PC-3 (cell line): ENCODE measurements around the gene SAMSN1. TPM values are rescaled to one million over a fixed set of nuclear protein-coding genes. Genes with fewer than 3 reads are reported as not detected.

Experiments used
- ATAC-seq: fragments of 200-7000 bp; cut with Tn5 transposase; 2 replicates; pipeline ENCODE4 v1.9.1; 2020; ENCODE audit warnings: mild to moderate bottlenecking, moderate library complexity
- BruUV-seq: library from RNA; stranded (reverse); fragments of 400-500 nt; replicated peaks from 2 replicates; lab custom pipeline; 2021; lab: Mats Ljungman, UMichigan
- CTCF ChIA-PET: fragments of 300-600 bp; sonication (Branson Sonifier 250); formaldehyde crosslinking; loops from one replicate; lab custom pipeline; 2022; ENCODE audit warnings: antibody characterized with exemption; lab: Charles Lee
- POLR2A ChIA-PET: fragments of 300-600 bp; sonication (Branson Sonifier 250); formaldehyde crosslinking; loops from one replicate; lab custom pipeline; 2022; ENCODE audit warnings: antibody characterized with exemption; ENCODE audit not compliant: unreplicated experiment; lab: Charles Lee
- DNase-seq: peaks from one replicate; pipeline ENCODE4 v3.0.0-alpha.2; 2015
- H2AFZ ChIP-seq: fragments of 300-600 bp; sonication (generic); 2 replicates; pipeline ENCODE4 v1.6.0; 2016; ENCODE audit warnings: antibody characterized with exemption, low read length
- H3F3A ChIP-seq: fragments of 300-600 bp; sonication (generic); one replicate; pipeline ENCODE4 v1.6.0; 2017; ENCODE audit warnings: antibody characterized with exemption, low read length, control low read depth, mild to moderate bottlenecking; ENCODE audit not compliant: unreplicated experiment
- H3K27ac ChIP-seq: fragments of 300-600 bp; sonication (generic); 2 replicates; pipeline ENCODE4 v1.5.1; 2016; ENCODE audit warnings: mild to moderate bottlenecking, low read length
- H3K27me3 ChIP-seq: fragments of 300-600 bp; sonication (generic); 2 replicates; pipeline ENCODE4 v1.6.1; 2016; ENCODE audit warnings: low read length, mixed read lengths
- H3K36me3 ChIP-seq: fragments of 300-600 bp; sonication (generic); 2 replicates; pipeline ENCODE4 v1.6.1; 2016; ENCODE audit warnings: low read depth, mixed run types, low read length, mixed read lengths
- H3K4me1 ChIP-seq: fragments of 300-600 bp; sonication (generic); 2 replicates; pipeline ENCODE4 v1.5.1; 2016; ENCODE audit warnings: low read length; ENCODE audit not compliant: insufficient read depth
- H3K4me2 ChIP-seq: fragments of 300-600 bp; sonication (generic); 2 replicates; pipeline ENCODE4 v1.6.0; 2016; ENCODE audit warnings: low read length
- H3K4me3 ChIP-seq: fragments of 300-600 bp; sonication (generic); 2 replicates; pipeline ENCODE4 v1.5.1; 2016; ENCODE audit warnings: mild to moderate bottlenecking, low read length, mixed read lengths
- H3K79me2 ChIP-seq: fragments of 300-600 bp; sonication (generic); 2 replicates; pipeline ENCODE4 v1.6.1; 2017; ENCODE audit warnings: low read length, mixed read lengths
- H3K9ac ChIP-seq: fragments of 300-600 bp; sonication (generic); 2 replicates; pipeline ENCODE4 v1.6.0; 2016; ENCODE audit warnings: mild to moderate bottlenecking, low read length
- H3K9me2 ChIP-seq: fragments of 300-600 bp; sonication (generic); replicated peaks from 2 replicates; pipeline ENCODE4 v1.6.1; 2016; ENCODE audit warnings: mixed run types, low read length, mixed read lengths
- H3K9me3 ChIP-seq: fragments of 300-600 bp; sonication (generic); 2 replicates; pipeline ENCODE4 v1.6.1; 2016; ENCODE audit warnings: low read length, mixed read lengths
- H4K20me1 ChIP-seq: fragments of 300-600 bp; sonication (generic); 2 replicates; pipeline ENCODE4 v1.6.1; 2016; ENCODE audit warnings: low read length, mixed read lengths
- EZH2 ChIP-seq: fragments of 300-600 bp; sonication (generic); IDR thresholded peaks from one replicate; pipeline ENCODE4 v1.6.1; 2017; ENCODE audit warnings: antibody characterized with exemption, mild to moderate bottlenecking, low read length; ENCODE audit not compliant: unreplicated experiment
- EZH2phosphoT487 ChIP-seq: fragments of 300-600 bp; sonication (generic); IDR thresholded peaks from 2 replicates; pipeline ENCODE4 v1.6.1; 2018; ENCODE audit warnings: mild to moderate bottlenecking, antibody characterized with exemption, low read length, borderline replicate concordance
- intact Hi-C: fragments of 100-400 bp; cut with micrococcal nuclease; formaldehyde crosslinking; loops from 2 replicates; pipeline ENCODE4 v1.9.0; 2023
- total RNA-seq: library from RNA; depleted of rRNA; stranded (reverse); fragments of >200 nt; gene quantifications from 2 replicates; pipeline ENCODE4 v1.2.3, GENCODE V29; 2014
- TF ChIP-seq, protein P1 (sequence below): fragments of 300-600 bp; sonication (generic); conservative IDR thresholded peaks from 2 replicates; pipeline ENCODE4 v1.5.1; 2017; ENCODE audit warnings: antibody characterized with exemption, low read depth, mild to moderate bottlenecking, low read length

SAMSN1 gene
- total RNA-seq, 1 experiment from 2014 or later, result not detected

DNA sequence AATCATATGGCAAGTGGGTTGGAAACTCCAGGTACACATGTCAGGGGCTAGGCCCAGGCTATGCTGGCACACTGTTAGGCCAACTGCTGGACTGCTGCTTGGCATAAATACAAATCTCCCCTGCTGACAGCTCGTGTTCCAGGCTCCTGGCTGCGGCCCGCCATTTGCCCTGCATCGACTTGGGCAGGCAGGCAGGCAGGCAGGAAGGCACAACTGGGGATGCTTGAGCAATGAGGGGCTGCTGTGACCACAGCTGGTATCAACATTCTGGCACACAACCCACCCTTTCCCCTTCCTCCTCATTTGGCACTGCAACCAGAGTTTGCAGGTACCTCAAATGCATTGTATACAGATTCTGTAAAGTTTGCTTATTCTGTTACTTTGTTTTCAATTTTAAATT, 53.2 kb downstream of the SAMSN1 start:
- ATAC-seq, result no peak
- BruUV-seq, result no TSS peak
- TF ChIP-seq, protein P1, sequence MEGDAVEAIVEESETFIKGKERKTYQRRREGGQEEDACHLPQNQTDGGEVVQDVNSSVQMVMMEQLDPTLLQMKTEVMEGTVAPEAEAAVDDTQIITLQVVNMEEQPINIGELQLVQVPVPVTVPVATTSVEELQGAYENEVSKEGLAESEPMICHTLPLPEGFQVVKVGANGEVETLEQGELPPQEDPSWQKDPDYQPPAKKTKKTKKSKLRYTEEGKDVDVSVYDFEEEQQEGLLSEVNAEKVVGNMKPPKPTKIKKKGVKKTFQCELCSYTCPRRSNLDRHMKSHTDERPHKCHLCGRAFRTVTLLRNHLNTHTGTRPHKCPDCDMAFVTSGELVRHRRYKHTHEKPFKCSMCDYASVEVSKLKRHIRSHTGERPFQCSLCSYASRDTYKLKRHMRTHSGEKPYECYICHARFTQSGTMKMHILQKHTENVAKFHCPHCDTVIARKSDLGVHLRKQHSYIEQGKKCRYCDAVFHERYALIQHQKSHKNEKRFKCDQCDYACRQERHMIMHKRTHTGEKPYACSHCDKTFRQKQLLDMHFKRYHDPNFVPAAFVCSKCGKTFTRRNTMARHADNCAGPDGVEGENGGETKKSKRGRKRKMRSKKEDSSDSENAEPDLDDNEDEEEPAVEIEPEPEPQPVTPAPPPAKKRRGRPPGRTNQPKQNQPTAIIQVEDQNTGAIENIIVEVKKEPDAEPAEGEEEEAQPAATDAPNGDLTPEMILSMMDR, result no peak
- TF ChIP-seq EZH2phosphoT487 (no peak), EZH2 (no peak)
- H3F3A ChIP-seq, result no peaks in the 10 kb centered on the region
- peaks cover 41% of the 10 kb centered on the region for H3K27me3 ChIP-seq
- no peak overlapping the region for H2AFZ ChIP-seq
- intact Hi-C loops, result no loop called here
- H3K4me2 ChIP-seq, result no peak overlapping the region
- H3K4me3 ChIP-seq, result no peak overlapping the region
- H3K36me3 ChIP-seq, result no peaks in the 10 kb centered on the region
- H3K9me3 ChIP-seq, result no peaks in the 10 kb centered on the region
- H3K9ac ChIP-seq, result no peak overlapping the region
- ChIA-PET POLR2A (no interaction called here), CTCF (no interaction called here)
- no peaks in the 10 kb centered on the region for H3K4me1 ChIP-seq
- DNase-seq, result no peak
- no peak overlapping the region for H3K27ac ChIP-seq
- no peaks in the 10 kb centered on the region for H4K20me1 ChIP-seq
- H3K79me2 ChIP-seq, result no peaks in the 10 kb centered on the region
- H3K9me2 ChIP-seq, result no peaks in the 10 kb centered on the region

- Histone ChIP-seq H3K27me3 (peaks cover 37% of the 10 kb centered on the region; the same call in 1 of the 2 replicates), H3K36me3 (no peaks in the 10 kb centered on the region), H3K4me1 (no peaks in the 10 kb centered on the region), H3K27ac (no peak overlapping the region), H3K79me2 (no peaks in the 10 kb centered on the region), H2AFZ (no peak overlapping the region), H3F3A (no peaks in the 10 kb centered on the region), H3K9ac (no peak overlapping the region), H4K20me1 (no peaks in the 10 kb centered on the region), H3K9me2 (no peaks in the 10 kb centered on the region), H3K4me3 (no peak overlapping the region), H3K4me2 (no peak overlapping the region), H3K9me3 (no peaks in the 10 kb centered on the region)
- ATAC-seq, result no peak
- ChIA-PET CTCF (no interaction called here), POLR2A (no interaction called here)
- TF ChIP-seq EZH2 (no peak), EZH2phosphoT487 (no peak)
- TF ChIP-seq, protein P1, result no peak
- intact Hi-C loops, result no loop called here
- no peak for DNase-seq
- no TSS peak for BruUV-seq
These were observed 54.8 kb downstream of the SAMSN1 start for GRCh38 chr21:14491269-14491681.

DNA sequence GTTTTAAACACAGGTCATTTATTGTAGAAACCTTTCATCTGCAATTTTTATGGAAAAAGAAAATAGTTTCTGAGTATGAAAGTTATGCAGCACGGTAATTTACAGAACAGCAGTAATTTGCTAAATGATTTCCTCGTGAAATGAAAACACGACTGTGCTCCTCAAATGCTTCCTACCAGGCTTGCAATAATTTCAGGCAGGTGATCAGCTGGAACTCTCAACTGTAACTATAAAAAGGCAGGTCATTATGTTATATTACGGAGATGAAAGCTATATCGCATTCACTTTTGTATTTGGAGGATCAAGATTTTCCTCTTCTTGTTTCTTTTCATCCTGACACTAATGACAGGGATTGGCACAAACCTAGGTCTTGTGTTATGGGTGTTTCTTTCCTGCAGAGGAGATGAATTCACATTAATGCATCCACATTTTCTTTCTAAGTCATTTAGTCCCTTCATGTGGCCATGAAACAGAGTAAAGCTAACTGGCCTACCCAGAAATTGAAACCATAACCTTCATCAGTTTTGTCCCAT, 57.4 kb downstream of the SAMSN1 start:
- CTCF ChIA-PET, result no interaction called here
- ATAC-seq, result no peak
- intact Hi-C loops, result no loop called here

More for the DNA sequence above, 57.4 kb downstream of the SAMSN1 start:
- Histone ChIP-seq H3K36me3 (no peaks in the 10 kb centered on the region), H3K4me1 (no peaks in the 10 kb centered on the region), H3F3A (no peaks in the 10 kb centered on the region), H2AFZ (peak overlapping the region; percentile 19; the same call in 1 of the 2 replicates), H3K9ac (no peak overlapping the region), H4K20me1 (no peaks in the 10 kb centered on the region), H3K4me3 (no peak overlapping the region), H3K9me2 (no peaks in the 10 kb centered on the region), H3K27ac (no peak overlapping the region), H3K27me3 (peaks cover 38% of the 10 kb centered on the region; the same call in 1 of the 2 replicates), H3K79me2 (no peaks in the 10 kb centered on the region), H3K4me2 (no peak overlapping the region), H3K9me3 (no peaks in the 10 kb centered on the region)
- TF ChIP-seq EZH2 (no peak), EZH2phosphoT487 (no peak)
- TF ChIP-seq, protein P1, result no peak
- POLR2A ChIA-PET, result no interaction called here
- no peak for DNase-seq
- no TSS peak for BruUV-seq
